Mesenchymal stem cell (in vitro differentiated cells and primary cell): ENCODE data around the gene MEX3A.
A peak's percentile ranks its signal among the peaks of the same experiment; 100 is the strongest.

ENCODE experiments used
- DNase-seq: peaks from one replicate; pipeline ENCODE4 v3.0.0-alpha.2; 2013
- H2AFZ ChIP-seq: one replicate; pipeline ENCODE4 v1.6.1; 2013; ENCODE audit warnings: low read depth, mild to moderate bottlenecking, control low read depth, inconsistent platforms, low read length, moderate library complexity
- H2AK5ac ChIP-seq: 2 replicates; pipeline ENCODE4 v1.6.1; 2013; ENCODE audit warnings: low read length, moderate library complexity, mild to moderate bottlenecking, inconsistent platforms; ENCODE audit not compliant: severe bottlenecking
- H2BK120ac ChIP-seq: one replicate; pipeline ENCODE4 v1.6.1; 2013; ENCODE audit warnings: low read depth, mild to moderate bottlenecking, inconsistent platforms, low read length, moderate library complexity
- H2BK12ac ChIP-seq, 2 experiments: one replicate each; pipeline ENCODE4 v1.6.1; 2013; ENCODE audit warnings: inconsistent platforms in 2 of 2, low read length in 2 of 2, mild to moderate bottlenecking in 2 of 2, moderate library complexity in 2 of 2, control low read depth in 1 of 2
- H2BK15ac ChIP-seq: one replicate; pipeline ENCODE4 v1.6.1; 2013; ENCODE audit warnings: mild to moderate bottlenecking, low read depth, inconsistent platforms; ENCODE audit not compliant: poor library complexity, severe bottlenecking
- H2BK5ac ChIP-seq: 2 replicates; pipeline ENCODE4 v1.6.1; 2013; ENCODE audit warnings: low read depth, mild to moderate bottlenecking, low read length, control low read depth, inconsistent platforms; ENCODE audit not compliant: poor library complexity, severe bottlenecking
- H3K14ac ChIP-seq, 2 experiments: one replicate each; pipeline ENCODE4 v1.6.1; 2013; ENCODE audit warnings: inconsistent platforms in 2 of 2, low read length in 2 of 2, control low read depth in 1 of 2, mild to moderate bottlenecking in 1 of 2, moderate library complexity in 1 of 2
- H3K18ac ChIP-seq, 2 experiments: one replicate each; pipeline ENCODE4 v1.6.1; 2013; ENCODE audit warnings: inconsistent platforms in 2 of 2, low read length in 2 of 2, control low read depth in 1 of 2, low read depth in 1 of 2, mild to moderate bottlenecking in 1 of 2
- H3K23ac ChIP-seq, 2 experiments: one replicate each; pipeline ENCODE4 v1.6.1; 2013; ENCODE audit warnings: inconsistent platforms in 2 of 2, low read length in 2 of 2, mild to moderate bottlenecking in 2 of 2, moderate library complexity in 2 of 2, control low read depth in 1 of 2
- H3K27ac ChIP-seq: 2 replicates; pipeline ENCODE4 v1.5.1; 2013; ENCODE audit warnings: mild to moderate bottlenecking, moderate library complexity, low read length, control low read depth, inconsistent platforms; ENCODE audit not compliant: poor library complexity, severe bottlenecking
- H3K27me3 ChIP-seq, 2 experiments: 2 replicates each; pipeline versions ENCODE4 v1.6.1 to v1.7.0; 2013; ENCODE audit warnings: low read length in 2 of 2, mild to moderate bottlenecking in 2 of 2, moderate library complexity in 2 of 2, control low read depth in 1 of 2, inconsistent platforms in 1 of 2; ENCODE audit not compliant: control insufficient read depth in 1 of 2, insufficient read depth in 1 of 2
- H3K36me3 ChIP-seq, 2 experiments: 2 replicates each; pipeline versions ENCODE4 v1.6.1 to v1.7.0; 2013; ENCODE audit warnings: low read length in 2 of 2, control low read depth in 1 of 2, inconsistent platforms in 1 of 2, low read depth in 1 of 2, mild to moderate bottlenecking in 1 of 2; ENCODE audit not compliant: insufficient read depth in 2 of 2, control insufficient read depth in 1 of 2
- H3K4ac ChIP-seq, 2 experiments: one replicate each; pipeline ENCODE4 v1.6.1; 2013; ENCODE audit warnings: inconsistent platforms in 2 of 2, low read length in 2 of 2, mild to moderate bottlenecking in 2 of 2, moderate library complexity in 2 of 2, control low read depth in 1 of 2, low read depth in 1 of 2
- H3K4me1 ChIP-seq: 2 replicates; pipeline ENCODE4 v1.6.1; 2013; ENCODE audit warnings: low read depth, low read length, control low read depth; ENCODE audit not compliant: control insufficient read depth, insufficient read depth
- H3K4me2 ChIP-seq: 2 replicates; pipeline ENCODE4 v1.6.1; 2013; ENCODE audit warnings: low read length, mild to moderate bottlenecking, inconsistent platforms; ENCODE audit not compliant: poor library complexity, severe bottlenecking
- H3K4me3 ChIP-seq, 2 experiments: 2 replicates each; pipeline versions ENCODE4 v1.5.1 to v1.7.0; 2013; ENCODE audit warnings: low read length in 2 of 2, mild to moderate bottlenecking in 2 of 2, control low read depth in 1 of 2, low read depth in 1 of 2; ENCODE audit not compliant: insufficient read depth in 1 of 2
- H3K79me1 ChIP-seq: replicated peaks from 2 replicates; pipeline ENCODE4 v1.6.1; 2013; ENCODE audit warnings: mild to moderate bottlenecking, control low read depth, low read length, inconsistent platforms; ENCODE audit not compliant: poor library complexity, severe bottlenecking
- H3K9ac ChIP-seq: 2 replicates; pipeline ENCODE4 v1.7.0; 2013; ENCODE audit warnings: mild to moderate bottlenecking, low read length, moderate library complexity
- H3K9me3 ChIP-seq: 2 replicates; pipeline ENCODE4 v1.7.0; 2013; ENCODE audit warnings: mild to moderate bottlenecking, low read length; ENCODE audit not compliant: control insufficient read depth
- H4K8ac ChIP-seq: one replicate; pipeline ENCODE4 v1.6.1; 2013; ENCODE audit warnings: inconsistent platforms, mild to moderate bottlenecking, low read length, moderate library complexity
- H4K91ac ChIP-seq: one replicate; pipeline ENCODE4 v1.6.1; 2013; ENCODE audit warnings: mild to moderate bottlenecking, low read length, inconsistent platforms
- WGBS: methylation state at CpG from one replicate; pipeline ENCODE4 v1.1.7; 2013; ENCODE audit warnings: mixed read lengths; 5-methylcytosine and 5-hydroxymethylcytosine counted together

The MEX3A gene

GRCh38 chr1:156026588-156026987, 55.7 kb downstream of the MEX3A start:
- Histone ChIP-seq H3K4me1 (peaks cover 3% of the 10 kb centered on the region), H3K9ac (no peak overlapping the region), H2AFZ (no peak overlapping the region), H3K79me1 (no peaks in the 10 kb centered on the region), H2BK120ac (no peak overlapping the region), H3K27me3 (peaks cover 0 to 4% of the 10 kb centered on the region in 2 experiments), H3K27ac (no peak overlapping the region), H3K4me2 (no peak overlapping the region), H4K8ac (no peak overlapping the region), H2BK12ac (no peak overlapping the region), H2AK5ac (no peak overlapping the region), H3K36me3 (no peaks in the 10 kb centered on the region), H2BK5ac (no peak overlapping the region), H4K91ac (no peak overlapping the region), H3K18ac (no peak overlapping the region), H3K4ac (no peak overlapping the region), H3K23ac (no peak overlapping the region), H3K4me3 (no peak overlapping the region), H3K14ac (no peak overlapping the region), H3K9me3 (no peaks in the 10 kb centered on the region), H2BK15ac (no peak overlapping the region)
- no peak for DNase-seq
- WGBS: 93% methylated on average over 3 of the region's 4 CpGs

GRCh38 chr1:156025876-156026275, 56.4 kb downstream of the MEX3A start:
- Histone ChIP-seq H3K4ac (no peak overlapping the region), H3K18ac (no peak overlapping the region), H4K91ac (no peak overlapping the region), H3K79me1 (no peaks in the 10 kb centered on the region), H2BK15ac (no peak overlapping the region), H2BK12ac (no peak overlapping the region), H3K27me3 (peaks cover 0 to 4% of the 10 kb centered on the region in 2 experiments), H3K4me2 (no peak overlapping the region), H2BK120ac (no peak overlapping the region), H3K27ac (no peak overlapping the region), H3K14ac (no peak overlapping the region), H2AK5ac (no peak overlapping the region), H3K9me3 (no peaks in the 10 kb centered on the region), H4K8ac (no peak overlapping the region), H3K9ac (no peak overlapping the region), H3K36me3 (no peaks in the 10 kb centered on the region), H2AFZ (no peak overlapping the region), H3K4me3 (no peak overlapping the region), H2BK5ac (no peak overlapping the region), H3K4me1 (peaks cover 3% of the 10 kb centered on the region), H3K23ac (no peak overlapping the region)
- 19% methylated on average over 9 of the region's 9 CpGs for WGBS
- DNase-seq: peak; percentile 70

DNA sequence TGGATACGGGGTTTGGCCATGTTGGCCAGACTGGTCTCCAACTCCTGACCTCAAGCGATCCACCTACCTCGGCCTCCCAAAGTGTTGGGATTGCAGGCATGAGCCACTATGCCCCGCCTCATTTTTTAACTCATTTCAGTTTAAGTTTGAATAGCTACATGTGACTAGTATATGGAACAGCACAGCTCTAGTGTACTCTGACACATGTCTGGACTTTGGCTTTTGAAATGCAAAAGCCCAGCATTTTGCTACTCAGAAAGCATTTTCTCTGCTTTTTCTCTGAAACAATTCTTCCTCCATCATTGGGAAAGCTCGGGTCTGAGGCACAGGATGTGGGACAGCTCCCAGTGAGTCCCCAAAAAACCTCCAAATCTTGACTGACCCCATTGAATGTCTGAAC, 57.5 kb downstream of the MEX3A start:
- no peak overlapping the region for H2BK120ac ChIP-seq
- DNase-seq: no peak
- no peak overlapping the region for H2AFZ ChIP-seq
- no peak overlapping the region for H3K4me3 ChIP-seq
- H4K91ac ChIP-seq: no peak overlapping the region
- H3K27ac ChIP-seq: no peak overlapping the region
- no peak overlapping the region for H3K4me2 ChIP-seq
- H3K14ac ChIP-seq: no peak overlapping the region
- peaks cover 5% of the 10 kb centered on the region for H3K4me1 ChIP-seq
- WGBS: 90% methylated on average over 5 of the region's 5 CpGs
- no peak overlapping the region for H2BK15ac ChIP-seq
- no peak overlapping the region for H3K18ac ChIP-seq
- H3K4ac ChIP-seq: no peak overlapping the region
- no peak overlapping the region for H3K23ac ChIP-seq
- H2BK5ac ChIP-seq: no peak overlapping the region
- H3K9ac ChIP-seq: no peak overlapping the region
- no peak overlapping the region for H2BK12ac ChIP-seq
- peaks cover 0 to 4% of the 10 kb centered on the region in 2 experiments for H3K27me3 ChIP-seq
- H3K36me3 ChIP-seq: no peaks in the 10 kb centered on the region
- no peak overlapping the region for H2AK5ac ChIP-seq
- no peaks in the 10 kb centered on the region for H3K9me3 ChIP-seq
- H4K8ac ChIP-seq: no peak overlapping the region
- H3K79me1 ChIP-seq: no peaks in the 10 kb centered on the region
